ENCODE data around the gene ELP2.

Gene ELP2

DNA sequence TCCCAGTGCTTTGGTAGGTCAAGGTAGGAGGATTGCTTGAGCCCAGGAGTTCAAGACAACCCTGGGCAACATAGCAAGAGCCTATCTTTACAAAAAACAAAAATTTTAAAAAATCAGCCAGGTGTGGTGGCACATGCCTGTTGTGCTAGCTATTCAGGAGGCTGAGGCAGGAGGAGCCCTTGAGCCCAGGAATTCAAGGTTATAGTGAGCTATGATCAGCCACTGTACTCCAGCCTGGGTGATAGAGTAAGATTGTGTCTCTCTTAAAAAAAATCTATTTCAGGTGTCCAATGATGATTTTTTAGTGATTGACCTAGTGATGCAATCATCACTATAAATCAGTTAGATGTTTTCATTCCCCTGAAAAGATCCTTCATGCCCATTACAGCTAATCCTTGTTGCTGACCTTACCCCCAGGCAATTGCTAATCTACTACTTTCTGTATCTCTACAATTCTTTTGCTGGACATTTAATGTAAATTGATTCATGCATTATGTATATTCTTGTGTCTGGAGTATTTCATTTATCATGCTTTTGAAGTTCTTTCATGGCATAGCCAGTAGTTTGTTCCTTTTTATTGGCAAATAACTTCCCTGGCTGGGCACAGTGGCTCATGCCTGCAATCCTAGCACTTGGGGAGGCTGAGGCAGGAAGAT, 67.9 kb downstream of the ELP2 start:
- ChIA-PET POLR2A (ENCODE audit: low non-redundant PET) (no interaction called here), CTCF (interaction anchor here (0.6 kb wide), 2 partner anchors 78 to 1016 kb away, joined by 3 read pairs; no protein-coding TSS in a partner anchor)
- TF ChIP-seq, protein P1, sequence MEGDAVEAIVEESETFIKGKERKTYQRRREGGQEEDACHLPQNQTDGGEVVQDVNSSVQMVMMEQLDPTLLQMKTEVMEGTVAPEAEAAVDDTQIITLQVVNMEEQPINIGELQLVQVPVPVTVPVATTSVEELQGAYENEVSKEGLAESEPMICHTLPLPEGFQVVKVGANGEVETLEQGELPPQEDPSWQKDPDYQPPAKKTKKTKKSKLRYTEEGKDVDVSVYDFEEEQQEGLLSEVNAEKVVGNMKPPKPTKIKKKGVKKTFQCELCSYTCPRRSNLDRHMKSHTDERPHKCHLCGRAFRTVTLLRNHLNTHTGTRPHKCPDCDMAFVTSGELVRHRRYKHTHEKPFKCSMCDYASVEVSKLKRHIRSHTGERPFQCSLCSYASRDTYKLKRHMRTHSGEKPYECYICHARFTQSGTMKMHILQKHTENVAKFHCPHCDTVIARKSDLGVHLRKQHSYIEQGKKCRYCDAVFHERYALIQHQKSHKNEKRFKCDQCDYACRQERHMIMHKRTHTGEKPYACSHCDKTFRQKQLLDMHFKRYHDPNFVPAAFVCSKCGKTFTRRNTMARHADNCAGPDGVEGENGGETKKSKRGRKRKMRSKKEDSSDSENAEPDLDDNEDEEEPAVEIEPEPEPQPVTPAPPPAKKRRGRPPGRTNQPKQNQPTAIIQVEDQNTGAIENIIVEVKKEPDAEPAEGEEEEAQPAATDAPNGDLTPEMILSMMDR (conservative IDR thresholded peaks at IDR 0.05; ENCODE audit: low read depth), result no peak
- no peak overlapping the region for H3K27ac ChIP-seq
- no peak for DNase-seq (ENCODE audit: low spot score)

DNA sequence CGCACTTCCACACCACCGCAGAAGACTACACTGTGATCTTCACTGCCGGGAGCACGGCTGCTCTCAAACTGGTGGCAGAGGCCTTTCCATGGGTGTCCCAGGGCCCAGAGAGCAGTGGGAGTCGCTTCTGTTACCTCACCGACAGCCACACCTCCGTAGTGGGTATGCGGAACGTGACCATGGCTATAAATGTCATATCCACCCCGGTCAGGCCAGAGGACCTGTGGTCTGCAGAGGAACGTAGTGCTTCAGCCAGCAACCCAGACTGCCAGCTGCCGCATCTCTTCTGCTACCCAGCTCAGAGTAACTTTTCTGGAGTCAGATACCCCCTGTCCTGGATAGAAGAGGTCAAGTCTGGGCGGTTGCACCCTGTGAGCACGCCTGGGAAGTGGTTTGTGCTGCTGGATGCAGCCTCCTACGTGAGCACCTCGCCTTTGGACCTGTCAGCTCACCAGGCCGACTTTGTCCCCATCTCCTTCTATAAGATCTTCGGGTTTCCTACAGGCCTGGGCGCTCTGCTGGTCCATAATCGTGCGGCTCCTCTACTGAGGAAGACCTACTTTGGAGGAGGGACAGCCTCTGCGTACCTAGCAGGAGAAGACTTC, 70.1 kb downstream of the ELP2 start:
- H3K27ac ChIP-seq, result no peak overlapping the region
- no peak for DNase-seq (ENCODE audit: low spot score)
- TF ChIP-seq, protein P1 (conservative IDR thresholded peaks at IDR 0.05; ENCODE audit: low read depth), result no peak
- POLR2A ChIA-PET (ENCODE audit: low non-redundant PET), result no interaction called here
- CTCF ChIA-PET, result interaction anchor here (0.7 to 1.1 kb wide), 2 partner anchors 11 to 43 kb away, joined by 3 read pairs; no protein-coding TSS in a partner anchor

DNA sequence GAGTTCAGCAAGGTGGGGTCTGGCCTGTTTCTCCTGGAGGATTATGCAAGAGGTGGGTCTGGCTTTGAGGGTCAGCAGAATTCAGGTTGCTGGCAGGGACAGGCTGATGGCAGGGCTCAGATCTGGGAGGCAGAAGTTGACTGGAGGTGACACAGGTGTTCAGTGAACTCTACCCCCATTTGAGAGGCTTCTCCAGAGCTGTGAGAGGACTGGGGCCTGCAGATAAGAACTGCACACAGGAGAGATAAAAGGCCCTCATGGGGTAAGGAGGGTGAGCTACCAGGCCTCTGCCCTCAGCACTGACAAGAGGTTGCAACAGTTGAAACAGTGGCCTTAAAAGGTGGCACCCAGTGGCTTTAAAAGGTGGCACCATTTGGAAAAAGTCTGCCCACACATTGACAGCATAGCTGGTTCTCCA, 70.7 kb downstream of the ELP2 start:
- ChIA-PET CTCF (interaction anchor here (1.1 kb wide), 1 partner anchor 43 kb away, joined by 3 read pairs; no protein-coding TSS in a partner anchor), POLR2A (ENCODE audit: low non-redundant PET) (no interaction called here)
- TF ChIP-seq, protein P1 (conservative IDR thresholded peaks at IDR 0.05; ENCODE audit: low read depth), result no peak
- DNase-seq (ENCODE audit: low spot score), result no peak
- H3K27ac ChIP-seq, result no peak overlapping the region

DNA sequence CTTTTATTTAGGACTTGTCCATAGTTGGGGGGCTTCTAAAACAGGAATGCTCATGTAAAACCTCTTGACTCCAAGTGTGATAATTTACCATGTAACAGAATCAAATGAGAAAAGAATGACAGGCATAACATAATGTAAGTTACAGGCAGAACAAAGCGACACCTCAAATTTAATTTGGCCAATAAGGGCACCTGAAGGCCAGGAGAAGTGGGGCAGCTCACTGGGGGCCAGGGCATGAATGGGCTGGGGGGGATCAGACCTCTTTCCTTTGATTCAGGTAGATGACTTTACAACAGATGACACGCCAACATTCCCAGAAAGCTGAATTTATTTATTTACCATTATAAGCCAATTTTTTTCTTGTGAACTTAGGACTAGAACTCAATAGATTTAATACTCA, 72.1 kb downstream of the ELP2 start:
- TF ChIP-seq, protein P1 (conservative IDR thresholded peaks at IDR 0.05; ENCODE audit: low read depth), result no peak
- CTCF ChIA-PET, result no interaction called here
- DNase-seq (ENCODE audit: low spot score), result no peak
- POLR2A ChIA-PET (ENCODE audit: low non-redundant PET), result no interaction called here
- no peak overlapping the region for H3K27ac ChIP-seq

DNA sequence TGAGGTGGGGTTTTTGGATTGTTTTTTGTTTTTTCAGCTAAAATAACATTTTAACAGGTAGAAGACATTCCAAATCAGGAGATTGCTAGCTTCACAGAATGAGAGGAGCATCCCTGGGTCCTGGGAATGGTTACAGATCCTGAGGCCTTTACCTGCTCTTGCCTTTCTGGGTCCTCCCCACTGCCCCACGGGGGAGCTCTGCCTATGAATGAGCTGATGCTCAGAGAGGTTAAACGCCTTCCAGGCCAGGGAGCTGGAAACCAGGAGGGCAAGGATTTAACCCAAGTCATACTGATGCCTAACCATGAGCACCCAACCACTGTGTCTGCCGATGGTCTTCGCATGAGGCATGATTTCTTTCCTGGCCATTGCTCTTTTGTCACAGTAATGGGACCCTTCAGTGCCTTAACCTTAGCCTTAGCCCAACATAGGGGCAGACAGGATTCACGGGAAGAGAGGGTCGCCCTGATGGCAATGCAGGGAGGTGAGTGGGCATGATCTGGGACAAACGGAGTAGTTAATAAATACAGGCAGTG, 73.7 kb downstream of the ELP2 start:
- TF ChIP-seq, protein P1 (conservative IDR thresholded peaks at IDR 0.05; ENCODE audit: low read depth), result no peak
- ChIA-PET CTCF (no interaction called here), POLR2A (ENCODE audit: low non-redundant PET) (no interaction called here)
- no peak for DNase-seq (ENCODE audit: low spot score)
- H3K27ac ChIP-seq, result no peak overlapping the region

DNA sequence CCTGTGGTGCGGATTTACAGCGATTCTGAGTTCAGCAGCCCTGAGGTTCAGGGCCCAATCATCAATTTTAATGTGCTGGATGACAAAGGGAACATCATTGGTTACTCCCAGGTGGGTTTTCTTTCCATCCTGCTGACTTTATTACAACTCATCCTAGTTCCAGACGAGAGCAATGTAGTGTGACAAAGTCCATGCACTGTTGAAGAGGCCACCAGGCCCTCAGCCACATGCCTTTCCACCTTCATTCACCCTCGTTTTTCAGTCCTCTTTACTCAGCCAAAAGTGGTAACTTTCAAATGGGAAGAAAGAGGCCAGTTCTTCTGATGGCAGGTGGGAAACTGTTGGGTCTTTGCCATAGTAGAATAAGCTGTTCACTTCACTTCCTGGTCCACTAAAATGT, 75.5 kb downstream of the ELP2 start:
- ChIA-PET CTCF (no interaction called here), POLR2A (ENCODE audit: low non-redundant PET) (no interaction called here)
- H3K27ac ChIP-seq, result no peak overlapping the region
- DNase-seq (ENCODE audit: low spot score), result no peak
- TF ChIP-seq, protein P1 (conservative IDR thresholded peaks at IDR 0.05; ENCODE audit: low read depth), result no peak

Data from RWPE1 (cell line).